Measurements from ENCODE around the gene CYP39A1.

GRCh38 chr6:46598215-46598614, 54.4 kb downstream of the CYP39A1 start:
- TF ChIP-seq POLR2AphosphoS5 (IDR thresholded peaks at IDR 0.05; ENCODE audit: borderline replicate concordance, low read depth, low read length) (no peak), EZH2 (IDR thresholded peaks at IDR 0.05) (no peak), FOXP2 (optimal IDR thresholded peaks at IDR 0.05; ENCODE audit: control extremely low read depth, extremely low read length, insufficient read depth) (no peak)
